Loucy (cell line): ENCODE data around the gene LPGAT1.

ENCODE experiments used
- EZH2phosphoT487 ChIP-seq: fragments of 200-600 bp; IDR thresholded peaks from 2 replicates; pipeline ENCODE4 v1.6.1; 2018; ENCODE audit warnings: antibody characterized with exemption, mild to moderate bottlenecking, moderate library complexity, borderline replicate concordance
- TF ChIP-seq, protein P1 (sequence below): fragments of 200-600 bp; sonication (generic); conservative IDR thresholded peaks from 2 replicates; pipeline ENCODE4 v1.5.1; 2014; ENCODE audit warnings: mild to moderate bottlenecking, antibody characterized with exemption, low read length

DNA sequence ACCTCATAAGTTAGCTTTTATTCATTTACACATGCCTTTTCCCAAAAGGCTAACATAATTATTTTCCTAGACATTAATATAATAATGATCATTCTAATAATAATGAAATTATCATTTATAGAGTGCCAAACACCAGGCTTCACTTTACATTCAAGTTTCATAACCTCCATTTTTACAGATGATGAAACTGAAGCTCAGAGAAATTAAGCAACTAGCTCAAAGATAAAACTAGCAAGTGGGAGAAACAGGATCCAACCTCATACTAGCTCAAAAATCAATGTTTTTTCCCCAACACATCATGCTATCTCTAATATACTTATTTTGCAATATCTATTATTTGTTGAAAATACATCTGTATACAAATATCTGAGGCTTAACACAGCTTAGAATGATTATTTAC, 14.0 kb downstream of the LPGAT1 start:
- TF ChIP-seq, protein P1, sequence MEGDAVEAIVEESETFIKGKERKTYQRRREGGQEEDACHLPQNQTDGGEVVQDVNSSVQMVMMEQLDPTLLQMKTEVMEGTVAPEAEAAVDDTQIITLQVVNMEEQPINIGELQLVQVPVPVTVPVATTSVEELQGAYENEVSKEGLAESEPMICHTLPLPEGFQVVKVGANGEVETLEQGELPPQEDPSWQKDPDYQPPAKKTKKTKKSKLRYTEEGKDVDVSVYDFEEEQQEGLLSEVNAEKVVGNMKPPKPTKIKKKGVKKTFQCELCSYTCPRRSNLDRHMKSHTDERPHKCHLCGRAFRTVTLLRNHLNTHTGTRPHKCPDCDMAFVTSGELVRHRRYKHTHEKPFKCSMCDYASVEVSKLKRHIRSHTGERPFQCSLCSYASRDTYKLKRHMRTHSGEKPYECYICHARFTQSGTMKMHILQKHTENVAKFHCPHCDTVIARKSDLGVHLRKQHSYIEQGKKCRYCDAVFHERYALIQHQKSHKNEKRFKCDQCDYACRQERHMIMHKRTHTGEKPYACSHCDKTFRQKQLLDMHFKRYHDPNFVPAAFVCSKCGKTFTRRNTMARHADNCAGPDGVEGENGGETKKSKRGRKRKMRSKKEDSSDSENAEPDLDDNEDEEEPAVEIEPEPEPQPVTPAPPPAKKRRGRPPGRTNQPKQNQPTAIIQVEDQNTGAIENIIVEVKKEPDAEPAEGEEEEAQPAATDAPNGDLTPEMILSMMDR, result no peak
- no peak for TF ChIP-seq EZH2phosphoT487
